ENCODE results near the gene TMEM50A. TPM values are rescaled to one million over a fixed set of nuclear protein-coding genes. Genes with fewer than 3 reads are reported as not detected.
"Not testable (repeated sequence)": the region's sequence is repeated elsewhere in the genome, so short reads cannot be mapped to it uniquely, and the experiment has no call there.

TMEM50A gene
- total and polyA plus RNA-seq, 2 donors (not counting 1 experiment from before 2014, with no cell fraction given) = 20.7 to 62.6 TPM

GRCh38 chr1:25369241-25369640 is 31.1 kb downstream of the TMEM50A start:
- Mint-ChIP-seq H3K9me3 (ENCODE audit: insufficient read depth) (no peaks in the 10 kb centered on the region), H3K4me1 (no peaks in the 10 kb centered on the region), H3K27me3 (no peaks in the 10 kb centered on the region), H3K27ac (no peak overlapping the region), H3K4me3 (no peak overlapping the region)
- no peaks in the 10 kb centered on the region for H4K20me1 ChIP-seq (ENCODE audit: control insufficient read depth, insufficient read depth, low read length, poor library complexity, severe bottlenecking)
- intact Hi-C loops (cut with micrococcal nuclease) = no loop called here
- no peak overlapping the region for H2AFZ ChIP-seq (ENCODE audit: insufficient read depth, low read depth, low read length, poor library complexity, severe bottlenecking)
- no peaks in the 10 kb centered on the region for H3K27me3 ChIP-seq (replicated peaks in 1 of 4; ENCODE audit: control extremely low read depth in 1 of 4, control insufficient read depth in 3 of 4, insufficient read depth in 4 of 4, low read length in 3 of 4)
- ATAC-seq (ENCODE audit: low read depth) = no peak
- TF ChIP-seq EZH2 (IDR thresholded peaks at IDR 0.05; ENCODE audit: borderline replicate concordance, insufficient read depth, low read depth, low read length, poor library complexity, severe bottlenecking) = no peak
- no peak for TF ChIP-seq CTCF (IDR thresholded peaks at IDR 0.05)
- WGBS (ENCODE audit: insufficient coverage) = 67% methylated on average over 2 of the region's 4 CpGs
- no peaks in the 10 kb centered on the region for H3K4me1 ChIP-seq (ENCODE audit: control insufficient read depth in 2 of 2, insufficient read depth in 2 of 2, low read length in 2 of 2)
- CTCF ChIA-PET = no interaction called here
- POLR2A ChIA-PET = no interaction called here
- H3K9ac ChIP-seq (ENCODE audit: low read length) = no peak overlapping the region
- H3K27ac ChIP-seq (ENCODE audit: low read length in 2 of 2) = no peak overlapping the region
- no peaks in the 10 kb centered on the region for H3K36me3 ChIP-seq (replicated peaks in 1 of 2; ENCODE audit: control extremely low read depth in 1 of 2, control insufficient read depth in 1 of 2, extremely low read depth in 1 of 2, insufficient read depth in 2 of 2, low read length in 1 of 2)
- H3K79me2 ChIP-seq (ENCODE audit: control insufficient read depth, insufficient read depth, low read length) = no peaks in the 10 kb centered on the region
- no peak overlapping the region for H3K4me2 ChIP-seq (replicated peaks; ENCODE audit: low read depth, low read length, poor library complexity, severe bottlenecking)
- no peak for DNase-seq
- no peaks in the 10 kb centered on the region for H3K9me3 ChIP-seq (ENCODE audit: control extremely low read depth in 1 of 3, control insufficient read depth in 2 of 3, insufficient read depth in 1 of 3, low read length in 2 of 3)
- no peak overlapping the region for H3K4me3 ChIP-seq (ENCODE audit: control extremely low read depth in 1 of 5, extremely low read depth in 1 of 5, insufficient read depth in 1 of 5, low read depth in 2 of 5, low read length in 4 of 5)

GRCh38 chr1:25369691-25370271 is 31.6 kb downstream of the TMEM50A start:
- intact Hi-C loops (cut with micrococcal nuclease); H3K4me2 ChIP-seq (replicated peaks; ENCODE audit: low read depth, low read length, poor library complexity, severe bottlenecking); ATAC-seq (ENCODE audit: low read depth); H3K27me3 Mint-ChIP-seq; DNase-seq; H3K9me3 ChIP-seq (ENCODE audit: control extremely low read depth in 1 of 3, control insufficient read depth in 2 of 3, insufficient read depth in 1 of 3, low read length in 2 of 3); H2AFZ ChIP-seq (ENCODE audit: insufficient read depth, low read depth, low read length, poor library complexity, severe bottlenecking); H3K4me1 Mint-ChIP-seq; H3K4me1 ChIP-seq (ENCODE audit: control insufficient read depth in 2 of 2, insufficient read depth in 2 of 2, low read length in 2 of 2); H3K9ac ChIP-seq (ENCODE audit: low read length); H4K20me1 ChIP-seq (ENCODE audit: control insufficient read depth, insufficient read depth, low read length, poor library complexity, severe bottlenecking); POLR2A ChIA-PET; H3K4me3 ChIP-seq (ENCODE audit: control extremely low read depth in 1 of 5, extremely low read depth in 1 of 5, insufficient read depth in 1 of 5, low read depth in 2 of 5, low read length in 4 of 5); H3K27ac Mint-ChIP-seq; H3K9me3 Mint-ChIP-seq (ENCODE audit: insufficient read depth); H3K4me3 Mint-ChIP-seq; H3K79me2 ChIP-seq (ENCODE audit: control insufficient read depth, insufficient read depth, low read length); H3K27ac ChIP-seq (ENCODE audit: low read length in 2 of 2); H3K36me3 ChIP-seq (replicated peaks in 1 of 2; ENCODE audit: control extremely low read depth in 1 of 2, control insufficient read depth in 1 of 2, extremely low read depth in 1 of 2, insufficient read depth in 2 of 2, low read length in 1 of 2); H3K27me3 ChIP-seq (replicated peaks in 1 of 4; ENCODE audit: control extremely low read depth in 1 of 4, control insufficient read depth in 3 of 4, insufficient read depth in 4 of 4, low read length in 3 of 4); CTCF ChIA-PET: not testable (repeated sequence)
- 92% methylated on average over 10 of the region's 12 CpGs for WGBS (ENCODE audit: insufficient coverage)

- H3K9ac ChIP-seq (ENCODE audit: low read length); intact Hi-C loops (cut with micrococcal nuclease); H3K4me3 ChIP-seq (ENCODE audit: control extremely low read depth in 1 of 5, extremely low read depth in 1 of 5, insufficient read depth in 1 of 5, low read depth in 2 of 5, low read length in 4 of 5); H3K9me3 Mint-ChIP-seq (ENCODE audit: insufficient read depth); H3K4me2 ChIP-seq (replicated peaks; ENCODE audit: low read depth, low read length, poor library complexity, severe bottlenecking); H3K27me3 Mint-ChIP-seq; H4K20me1 ChIP-seq (ENCODE audit: control insufficient read depth, insufficient read depth, low read length, poor library complexity, severe bottlenecking); DNase-seq; H3K27ac ChIP-seq (ENCODE audit: low read length in 2 of 2); POLR2A ChIA-PET; H3K4me1 ChIP-seq (ENCODE audit: control insufficient read depth in 2 of 2, insufficient read depth in 2 of 2, low read length in 2 of 2); H3K36me3 ChIP-seq (replicated peaks in 1 of 2; ENCODE audit: control extremely low read depth in 1 of 2, control insufficient read depth in 1 of 2, extremely low read depth in 1 of 2, insufficient read depth in 2 of 2, low read length in 1 of 2); H3K9me3 ChIP-seq (ENCODE audit: control extremely low read depth in 1 of 3, control insufficient read depth in 2 of 3, insufficient read depth in 1 of 3, low read length in 2 of 3); H3K27ac Mint-ChIP-seq; CTCF ChIA-PET; H3K4me3 Mint-ChIP-seq; H3K79me2 ChIP-seq (ENCODE audit: control insufficient read depth, insufficient read depth, low read length); H2AFZ ChIP-seq (ENCODE audit: insufficient read depth, low read depth, low read length, poor library complexity, severe bottlenecking); H3K4me1 Mint-ChIP-seq; ATAC-seq (ENCODE audit: low read depth); H3K27me3 ChIP-seq (replicated peaks in 1 of 4; ENCODE audit: control extremely low read depth in 1 of 4, control insufficient read depth in 3 of 4, insufficient read depth in 4 of 4, low read length in 3 of 4): not testable (repeated sequence)
- 87% methylated on average over 5 of the region's 7 CpGs for WGBS (ENCODE audit: insufficient coverage)
Observed at GRCh38 chr1:25371757-25372156, 33.6 kb downstream of the TMEM50A start.
